Bronchial epithelial cell (primary cell): ENCODE data around the gene NFKBIZ. TPM values are rescaled to one million over a fixed set of nuclear protein-coding genes. Genes with fewer than 3 reads are reported as not detected.

Experiments
- DNase-seq: peaks from one replicate; pipeline ENCODE4 v3.0.0-alpha.2; 2010; ENCODE audit warnings: low read depth
- FAIRE-seq: peaks from 2 replicates; lab custom pipeline; 2011; peaks lifted over from hg19 to GRCh38; lab: Jason Lieb, UNC
- H3K27me3 ChIP-seq: 2 replicates; pipeline ENCODE4 v1.5.1; 2011; ENCODE audit warnings: low read length; ENCODE audit not compliant: control insufficient read depth, insufficient read depth
- H3K36me3 ChIP-seq: 2 replicates; pipeline ENCODE4 v1.5.1; 2011; ENCODE audit warnings: low read length; ENCODE audit not compliant: control insufficient read depth, insufficient read depth
- H3K4me3 ChIP-seq: 2 replicates; pipeline ENCODE4 v1.5.1; 2011; ENCODE audit warnings: mild to moderate bottlenecking, low read depth, low read length, control low read depth
- CTCF ChIP-seq: IDR thresholded peaks from 2 replicates; pipeline ENCODE4 v1.5.1; 2011; ENCODE audit warnings: mild to moderate bottlenecking, moderate library complexity, low read length, control low read depth, inconsistent platforms; ENCODE audit not compliant: insufficient read depth, severe bottlenecking
- total RNA-seq: library from RNA; depleted of rRNA; stranded (reverse); fragments of >200 nt; gene quantifications from 2 replicates; pipeline ENCODE4 v1.2.1, GENCODE V29; 2014

NFKBIZ gene
- total RNA-seq, 1 donor from 2014 or later: 40.3 TPM

- no peak for FAIRE-seq
These were observed 21.8 kb upstream of the NFKBIZ start for GRCh38 chr3:101827211-101828174.

DNA sequence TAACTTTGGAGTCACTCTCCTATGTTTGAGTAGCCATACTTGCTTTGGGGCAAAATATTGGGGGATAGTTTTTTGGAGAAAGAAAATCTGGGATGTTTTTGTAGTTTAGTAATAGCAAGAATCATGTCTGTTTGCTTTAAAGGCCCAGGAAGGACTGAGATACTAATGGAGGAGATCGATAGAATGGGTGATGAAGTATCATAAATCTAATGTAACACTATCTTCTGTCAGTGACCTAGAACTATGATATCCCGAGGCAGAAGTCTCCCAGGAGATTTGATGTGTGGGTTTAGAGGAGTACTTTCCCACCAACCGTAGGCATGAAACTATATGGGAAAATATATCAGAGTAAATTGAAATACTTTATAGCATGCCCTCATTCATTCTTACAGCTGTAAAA is 21.0 kb upstream of the NFKBIZ start:
- TF ChIP-seq CTCF: no peak

More at GRCh38 chr3:101827211-101828174, 21.8 kb upstream of the NFKBIZ start:
- DNase-seq: peak; percentile 69
- Histone ChIP-seq H3K36me3 (no peaks in the 10 kb centered on the region), H3K27me3 (no peaks in the 10 kb centered on the region), H3K4me3 (peak overlapping the region; percentile 65)
- TF ChIP-seq CTCF: no peak

DNA sequence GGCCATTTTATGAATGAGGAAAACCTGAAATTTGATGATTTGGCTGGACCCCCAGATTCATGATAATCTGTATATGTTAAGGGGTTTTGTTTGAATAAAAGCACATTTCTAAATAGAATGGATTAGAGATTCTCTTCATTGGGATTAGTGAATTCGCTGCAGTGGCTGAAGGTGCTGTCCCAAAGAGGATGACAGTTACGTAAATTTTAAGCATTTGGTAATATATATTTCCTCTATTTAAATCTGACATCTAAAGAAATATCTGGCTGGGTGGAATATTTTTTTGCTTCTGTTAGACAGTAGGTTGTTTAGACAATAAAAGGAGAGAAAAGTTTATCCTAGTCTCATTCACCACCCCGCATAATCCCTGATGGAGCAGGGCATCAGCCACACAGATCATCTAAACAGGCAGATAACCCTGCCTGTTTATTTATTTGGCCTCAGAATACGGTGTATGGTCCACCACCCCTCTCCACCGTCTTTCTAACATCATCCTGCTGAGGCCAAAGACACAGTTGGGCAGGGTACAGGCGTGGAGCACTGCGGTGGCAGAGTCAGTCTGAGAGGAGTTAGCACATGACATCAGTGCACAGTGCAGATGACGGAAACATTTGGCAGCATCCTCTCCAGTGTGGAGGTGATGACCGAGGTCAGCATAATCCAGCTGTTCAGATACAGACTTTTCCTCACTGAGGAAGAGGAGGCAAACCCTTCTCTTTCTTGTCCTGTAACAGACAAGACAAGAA is 20.4 kb upstream of the NFKBIZ start:
- DNase-seq (peak; percentile 44), FAIRE-seq (no peak)
- TF ChIP-seq CTCF: no peak
- Histone ChIP-seq H3K27me3 (no peaks in the 10 kb centered on the region), H3K4me3 (no peak overlapping the region), H3K36me3 (no peaks in the 10 kb centered on the region)

More for the DNA sequence above, 21.0 kb upstream of the NFKBIZ start:
- H3K27me3 ChIP-seq: no peaks in the 10 kb centered on the region
- peak overlapping the region; percentile 65 for H3K4me3 ChIP-seq
- no peaks in the 10 kb centered on the region for H3K36me3 ChIP-seq
- DNase-seq (no peak), FAIRE-seq (no peak)

- Histone ChIP-seq H3K36me3 (no peaks in the 10 kb centered on the region), H3K4me3 (no peak overlapping the region), H3K27me3 (no peaks in the 10 kb centered on the region)
- DNase-seq (no peak), FAIRE-seq (no peak)
- no peak for TF ChIP-seq CTCF
These were observed 19.9 kb upstream of the NFKBIZ start for GRCh38 chr3:101829437-101829830.

DNA sequence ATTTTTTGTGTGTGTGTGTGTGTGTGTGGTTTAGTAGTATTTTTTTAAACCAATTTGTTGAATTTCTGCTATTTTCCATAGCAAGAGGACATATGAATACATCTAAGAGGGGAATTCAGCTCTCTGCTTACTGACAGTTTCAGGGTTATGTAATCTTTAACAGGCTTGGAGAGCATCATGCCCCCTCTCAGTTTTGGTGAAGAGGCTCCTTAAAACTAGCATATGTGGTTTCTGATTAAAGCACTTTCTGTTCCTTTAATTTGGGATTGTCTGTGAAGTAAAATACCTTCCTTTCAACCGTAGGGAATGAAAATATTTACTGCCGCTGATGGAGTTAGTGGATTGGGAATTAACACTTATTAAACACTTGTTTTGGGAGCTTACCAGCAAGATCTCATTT is 19.4 kb upstream of the NFKBIZ start:
- DNase-seq: no peak
- H3K27me3 ChIP-seq: no peaks in the 10 kb centered on the region
- H3K36me3 ChIP-seq: no peaks in the 10 kb centered on the region
- H3K4me3 ChIP-seq: no peak overlapping the region
- TF ChIP-seq CTCF: no peak
- no peak for FAIRE-seq
